HepG2 (cell line): Measurements from ENCODE around the gene ESR2. TPM values are rescaled to one million over a fixed set of nuclear protein-coding genes. Genes with fewer than 3 reads are reported as not detected.

Source experiments
- ATAC-seq: fragments of 200-7000 bp; cut with Tn5 transposase; 3 replicates; pipeline ENCODE4 v1.9.1; 2020; ENCODE audit warnings: mild to moderate bottlenecking, moderate library complexity
- BruUV-seq: library from RNA; stranded (reverse); fragments of 400-500 nt; replicated peaks from 2 replicates; lab custom pipeline; 2021; lab: Mats Ljungman, UMichigan
- CTCF ChIA-PET: fragments of 300-600 bp; formaldehyde crosslinking; extraction: SDS; loops from one replicate; lab custom pipeline; 2021; ENCODE audit warnings: low total read pairs, inconsistent platforms, low intra/inter-chr PET ratio; lab: Yijun Ruan, JAX
- POLR2A ChIA-PET: fragments of 350-600 bp; sonication (Branson Sonifier 250); formaldehyde crosslinking; loops from one replicate; lab custom pipeline; 2020; ENCODE audit warnings: antibody characterized with exemption, inconsistent platforms; lab: Yijun Ruan, JAX
- DNase-seq: peaks from one replicate; pipeline ENCODE4 v3.0.0-alpha.2; 2015; ENCODE audit warnings: low spot score
- FAIRE-seq: peaks from 3 replicates; lab custom pipeline; 2011; peaks lifted over from hg19 to GRCh38; lab: Jason Lieb, UNC
- H2AFZ ChIP-seq: one replicate; pipeline ENCODE4 v1.6.1; 2011; ENCODE audit warnings: low read length, inconsistent platforms
- H3K27ac ChIP-seq: fragments of 300-600 bp; 3 replicates; pipeline ENCODE4 v1.8.0; 2011; ENCODE audit warnings: mixed run types, mild to moderate bottlenecking, mixed read lengths, low read length, inconsistent platforms; ENCODE audit not compliant: insufficient read depth; ENCODE audit errors: extremely low read length
- H3K27me3 ChIP-seq, 2 experiments: fragments of 200-600 bp in 1 of 2; 2 replicates in 1 of 2; 3 replicates in 1 of 2; pipeline versions ENCODE4 v1.6.0 to v1.8.0; 2011; ENCODE audit warnings: low read length in 2 of 2, mild to moderate bottlenecking in 2 of 2, moderate library complexity in 2 of 2, inconsistent platforms in 1 of 2; ENCODE audit not compliant: insufficient read depth in 2 of 2, control insufficient read depth in 1 of 2
- H3K36me3 ChIP-seq, 2 experiments: fragments of 200-600 bp in 1 of 2; replicated peaks in 1 of 2; 2 replicates in 1 of 2; 3 replicates in 1 of 2; pipeline versions ENCODE4 v1.5.1 to v1.8.0; 2011; ENCODE audit warnings: low read length in 2 of 2, inconsistent platforms in 1 of 2; ENCODE audit not compliant: insufficient read depth in 2 of 2, control insufficient read depth in 1 of 2
- H3K4me1 ChIP-seq: 2 replicates; pipeline ENCODE4 v1.5.1; 2012; ENCODE audit warnings: low read length, inconsistent platforms; ENCODE audit not compliant: insufficient read depth
- H3K4me2 ChIP-seq: 2 replicates; pipeline ENCODE4 v1.6.0; 2011; ENCODE audit warnings: low read depth, low read length, inconsistent platforms
- H3K4me3 ChIP-seq, 3 experiments: fragments of 200-600 bp in 1 of 3; sonication (generic), shearing (Covaris generic) in 1 of 3; replicated peaks in 1 of 3; 2 replicates each; pipeline ENCODE4 v1.5.1; 2011 to 2016; ENCODE audit warnings: low read length in 3 of 3, inconsistent platforms in 2 of 3, low read depth in 2 of 3, mild to moderate bottlenecking in 2 of 3, control low read depth in 1 of 3, mixed read lengths in 1 of 3; ENCODE audit not compliant: insufficient read depth in 1 of 3
- H3K79me2 ChIP-seq: one replicate; pipeline ENCODE4 v1.6.1; 2011; ENCODE audit warnings: low read length, inconsistent platforms; ENCODE audit not compliant: insufficient read depth
- H3K9ac ChIP-seq: 2 replicates; pipeline ENCODE4 v1.6.0; 2011; ENCODE audit warnings: mild to moderate bottlenecking, low read depth, low read length, inconsistent platforms; ENCODE audit not compliant: insufficient read depth
- H3K9me3 ChIP-seq: 2 replicates; pipeline ENCODE4 v1.5.1; 2012; ENCODE audit warnings: mild to moderate bottlenecking, low read length
- H4K20me1 ChIP-seq: 2 replicates; pipeline ENCODE4 v1.6.0; 2011; ENCODE audit warnings: inconsistent platforms, mild to moderate bottlenecking, low read length, moderate library complexity; ENCODE audit not compliant: insufficient read depth
- SMAD3 ChIP-seq: sonication (generic); formaldehyde crosslinking; IDR thresholded peaks from 2 replicates; pipeline ENCODE4 v1.4.0; 2020; ENCODE audit warnings: missing genetic modification reagents
- ZNF772 ChIP-seq: sonication (generic); formaldehyde crosslinking; IDR thresholded peaks from 2 replicates; pipeline ENCODE4 v1.5.0; 2020; ENCODE audit warnings: mild to moderate bottlenecking, missing genetic modification reagents
- WGBS: methylation state at CpG from one replicate; pipeline ENCODE4 v1.1.6; 2017; ENCODE audit warnings: low lambda C conversion rate; 5-methylcytosine and 5-hydroxymethylcytosine counted together
- in situ Hi-C: cut with HindIII; loops from 2 replicates; pipeline ENCODE4 v1.10.0; 2017; ENCODE audit warnings: low pct_unique_long_range_greater_than_20kb; ENCODE audit not compliant: extremely low pct_ligation_motif_present
- intact Hi-C: fragments of 100-400 bp; cut with micrococcal nuclease; formaldehyde crosslinking; loops from one replicate; pipeline ENCODE4 v1.10.0; 2022; ENCODE audit not compliant: unreplicated experiment
- polyA plus RNA-seq, 8 experiments: library from polyadenylated mRNA; depleted of rRNA in 3 of 8; stranded (reverse) in 7 of 8; unstranded in 1 of 8; fragments of >200 nt; fragmentation: Illumina TruSeq in 4 of 8; extraction: Trizol in 4 of 8; gene quantifications; 2 replicates each; pipeline versions ENCODE4 v1.2.1 to v1.2.3, GENCODE V29; 2011 to 2016; ENCODE audit warnings: low read depth in 4 of 8, missing spikeins in 1 of 8, mixed read lengths in 1 of 8; ENCODE audit not compliant: insufficient read depth in 1 of 8
- total RNA-seq, 5 experiments: library from RNA; depleted of rRNA; stranded (reverse); fragments of >200 nt; fragmentation: Illumina TruSeq; extraction: Trizol; gene quantifications; 2 replicates each; pipeline ENCODE4 v1.2.3, GENCODE V29; 2016; ENCODE audit warnings: low read depth in 1 of 5
- TF ChIP-seq, protein P1 (sequence below): sonication (generic); formaldehyde crosslinking; IDR thresholded peaks from 2 replicates; pipeline ENCODE4 v1.4.0; 2020; ENCODE audit warnings: missing genetic modification reagents
- TF ChIP-seq, protein P2 (sequence below): sonication (generic); formaldehyde crosslinking; IDR thresholded peaks from 2 replicates; pipeline ENCODE4 v1.4.0; 2020; ENCODE audit warnings: missing genetic modification reagents, borderline replicate concordance

Gene ESR2
- total and polyA plus RNA-seq, 2 of the 13 experiments (the other 11 are each of a cell fraction or from before 2014, with no cell fraction given) = 0.01 to 0.04 TPM

GRCh38 chr14:64200170-64200569, 94.0 kb downstream of the ESR2 start:
- FAIRE-seq (no peak), DNase-seq (no peak), ATAC-seq (peak; percentile 41; the same call in 1 of the 3 replicates)
- Histone ChIP-seq H3K79me2 (no peaks in the 10 kb centered on the region), H3K4me3 (no peak overlapping the region), H3K27ac (no peak overlapping the region), H3K9ac (no peak overlapping the region), H3K4me1 (no peaks in the 10 kb centered on the region), H3K36me3 (no peaks in the 10 kb centered on the region), H3K9me3 (no peaks in the 10 kb centered on the region), H3K4me2 (no peak overlapping the region), H2AFZ (no peak overlapping the region), H3K27me3 (no peaks in the 10 kb centered on the region), H4K20me1 (no peaks in the 10 kb centered on the region)
- TF ChIP-seq, protein P1, sequence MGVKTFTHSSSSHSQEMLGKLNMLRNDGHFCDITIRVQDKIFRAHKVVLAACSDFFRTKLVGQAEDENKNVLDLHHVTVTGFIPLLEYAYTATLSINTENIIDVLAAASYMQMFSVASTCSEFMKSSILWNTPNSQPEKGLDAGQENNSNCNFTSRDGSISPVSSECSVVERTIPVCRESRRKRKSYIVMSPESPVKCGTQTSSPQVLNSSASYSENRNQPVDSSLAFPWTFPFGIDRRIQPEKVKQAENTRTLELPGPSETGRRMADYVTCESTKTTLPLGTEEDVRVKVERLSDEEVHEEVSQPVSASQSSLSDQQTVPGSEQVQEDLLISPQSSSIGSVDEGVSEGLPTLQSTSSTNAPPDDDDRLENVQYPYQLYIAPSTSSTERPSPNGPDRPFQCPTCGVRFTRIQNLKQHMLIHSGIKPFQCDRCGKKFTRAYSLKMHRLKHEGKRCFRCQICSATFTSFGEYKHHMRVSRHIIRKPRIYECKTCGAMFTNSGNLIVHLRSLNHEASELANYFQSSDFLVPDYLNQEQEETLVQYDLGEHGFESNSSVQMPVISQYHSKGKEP (CRISPR knock-in tag) = no peak
- TF ChIP-seq, protein P2, sequence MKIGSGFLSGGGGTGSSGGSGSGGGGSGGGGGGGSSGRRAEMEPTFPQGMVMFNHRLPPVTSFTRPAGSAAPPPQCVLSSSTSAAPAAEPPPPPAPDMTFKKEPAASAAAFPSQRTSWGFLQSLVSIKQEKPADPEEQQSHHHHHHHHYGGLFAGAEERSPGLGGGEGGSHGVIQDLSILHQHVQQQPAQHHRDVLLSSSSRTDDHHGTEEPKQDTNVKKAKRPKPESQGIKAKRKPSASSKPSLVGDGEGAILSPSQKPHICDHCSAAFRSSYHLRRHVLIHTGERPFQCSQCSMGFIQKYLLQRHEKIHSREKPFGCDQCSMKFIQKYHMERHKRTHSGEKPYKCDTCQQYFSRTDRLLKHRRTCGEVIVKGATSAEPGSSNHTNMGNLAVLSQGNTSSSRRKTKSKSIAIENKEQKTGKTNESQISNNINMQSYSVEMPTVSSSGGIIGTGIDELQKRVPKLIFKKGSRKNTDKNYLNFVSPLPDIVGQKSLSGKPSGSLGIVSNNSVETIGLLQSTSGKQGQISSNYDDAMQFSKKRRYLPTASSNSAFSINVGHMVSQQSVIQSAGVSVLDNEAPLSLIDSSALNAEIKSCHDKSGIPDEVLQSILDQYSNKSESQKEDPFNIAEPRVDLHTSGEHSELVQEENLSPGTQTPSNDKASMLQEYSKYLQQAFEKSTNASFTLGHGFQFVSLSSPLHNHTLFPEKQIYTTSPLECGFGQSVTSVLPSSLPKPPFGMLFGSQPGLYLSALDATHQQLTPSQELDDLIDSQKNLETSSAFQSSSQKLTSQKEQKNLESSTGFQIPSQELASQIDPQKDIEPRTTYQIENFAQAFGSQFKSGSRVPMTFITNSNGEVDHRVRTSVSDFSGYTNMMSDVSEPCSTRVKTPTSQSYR (CRISPR knock-in tag) = peak; percentile 16; the same call in 1 of the 2 replicates
- TF ChIP-seq SMAD3 (no peak), ZNF772 (CRISPR knock-in tag) (no peak)
- no TSS peak for BruUV-seq
- intact Hi-C loops = no loop called here
- WGBS = 34% methylated on average over 4 of the region's 4 CpGs
- POLR2A ChIA-PET = no interaction called here
- CTCF ChIA-PET = no interaction called here
- in situ Hi-C loops = no loop called here
